Smooth muscle cell (in vitro differentiated cells): ENCODE measurements around the gene TFAP2B. TPM values are rescaled to one million over a fixed set of nuclear protein-coding genes. Genes with fewer than 3 reads are reported as not detected.

Source experiments
- DNase-seq: peaks from one replicate; lab custom pipeline; 2025; ENCODE audit not compliant: unreplicated experiment; lab: John Stamatoyannopoulos, UW
- H2AFZ ChIP-seq: fragments of 200-600 bp; sonication (generic); 2 replicates; pipeline ENCODE4 v1.6.0; 2016; ENCODE audit warnings: antibody characterized with exemption, low read depth, mild to moderate bottlenecking
- H3F3A ChIP-seq: fragments of 200-600 bp; sonication (generic); 2 replicates; pipeline ENCODE4 v1.6.0; 2017; ENCODE audit warnings: antibody characterized with exemption, low read depth
- H3K27ac ChIP-seq: fragments of 200-600 bp; sonication (generic); 2 replicates; pipeline ENCODE4 v1.5.1; 2016; ENCODE audit warnings: low read depth, mild to moderate bottlenecking
- H3K27me3 ChIP-seq: fragments of 200-600 bp; sonication (generic); 2 replicates; pipeline ENCODE4 v1.6.1; 2016; ENCODE audit warnings: low read depth, mild to moderate bottlenecking
- H3K36me3 ChIP-seq: fragments of 200-600 bp; sonication (generic); 2 replicates; pipeline ENCODE4 v1.5.1; 2016; ENCODE audit warnings: low read depth
- H3K4me1 ChIP-seq: fragments of 200-600 bp; sonication (generic); 2 replicates; pipeline ENCODE4 v1.5.1; 2016; ENCODE audit warnings: low read depth
- H3K4me2 ChIP-seq: fragments of 200-600 bp; sonication (generic); 2 replicates; pipeline ENCODE4 v1.6.0; 2016; ENCODE audit warnings: mild to moderate bottlenecking
- H3K4me3 ChIP-seq: fragments of 200-600 bp; sonication (generic); 2 replicates; pipeline ENCODE4 v1.5.1; 2016; ENCODE audit warnings: mild to moderate bottlenecking
- H3K79me2 ChIP-seq: fragments of 200-600 bp; sonication (generic); 2 replicates; pipeline ENCODE4 v1.6.0; 2016; ENCODE audit warnings: low read depth, mild to moderate bottlenecking
- H3K9ac ChIP-seq: fragments of 200-600 bp; sonication (generic); 2 replicates; pipeline ENCODE4 v1.6.0; 2016; ENCODE audit warnings: low read depth
- H3K9me3 ChIP-seq: fragments of 200-600 bp; sonication (generic); replicated peaks from 2 replicates; pipeline ENCODE4 v1.5.1; 2016; ENCODE audit warnings: low read depth
- H4K20me1 ChIP-seq: fragments of 200-600 bp; sonication (generic); 2 replicates; pipeline ENCODE4 v1.6.0; 2016; ENCODE audit warnings: low read depth
- CTCF ChIP-seq: fragments of 200-600 bp; sonication (generic); IDR thresholded peaks from 2 replicates; pipeline ENCODE4 v1.5.1; 2017; ENCODE audit warnings: borderline replicate concordance, mild to moderate bottlenecking, antibody characterized with exemption; ENCODE audit not compliant: insufficient read depth, poor library complexity, severe bottlenecking
- WGBS: methylation state at CpG from one replicate; pipeline ENCODE4 v1.1.7; 2016; ENCODE audit warnings: low lambda C conversion rate; 5-methylcytosine and 5-hydroxymethylcytosine counted together
- polyA plus RNA-seq: library from polyadenylated mRNA; unstranded; fragments of >200 nt; fragmentation: Nextera tagmentation; extraction: Ambion mirVana; gene quantifications from 2 replicates; pipeline ENCODE4 v1.2.1, GENCODE V29; 2016
- total RNA-seq: library from RNA; depleted of rRNA; stranded (reverse); fragments of >200 nt; gene quantifications from 2 replicates; pipeline ENCODE4 v1.2.3, GENCODE V29; 2014

The TFAP2B gene
- total and polyA plus RNA-seq, 2 experiments from 2014 or later = not detected

GRCh38 chr6:50829898-50830444 lies 11.3 kb downstream of the TFAP2B start:
- H3K4me2 ChIP-seq = no peak overlapping the region
- peaks cover 100% of the 10 kb centered on the region for H3K27me3 ChIP-seq
- peaks cover 6% of the 10 kb centered on the region for H3K4me1 ChIP-seq
- no peaks in the 10 kb centered on the region for H3F3A ChIP-seq
- H3K9me3 ChIP-seq = no peaks in the 10 kb centered on the region
- H2AFZ ChIP-seq = no peak overlapping the region
- no peak overlapping the region for H3K4me3 ChIP-seq
- H3K79me2 ChIP-seq = no peaks in the 10 kb centered on the region
- DNase-seq = no peak
- H4K20me1 ChIP-seq = no peaks in the 10 kb centered on the region
- TF ChIP-seq CTCF = no peak
- H3K36me3 ChIP-seq = no peaks in the 10 kb centered on the region
- no peak overlapping the region for H3K9ac ChIP-seq
- no peak overlapping the region for H3K27ac ChIP-seq
- WGBS = 6% methylated on average over 3 of the region's 3 CpGs

GRCh38 chr6:50831186-50831585 lies 12.5 kb downstream of the TFAP2B start:
- no peaks in the 10 kb centered on the region for H3K36me3 ChIP-seq
- H3K27me3 ChIP-seq = peaks cover 100% of the 10 kb centered on the region

GRCh38 chr6:50832912-50833311 lies 14.2 kb downstream of the TFAP2B start:
- Histone ChIP-seq H3K9me3 (no peaks in the 10 kb centered on the region), H3K9ac (no peak overlapping the region), H3K79me2 (no peaks in the 10 kb centered on the region), H3K27me3 (peaks cover 100% of the 10 kb centered on the region), H3K4me2 (no peak overlapping the region), H3K4me3 (no peak overlapping the region), H3F3A (no peaks in the 10 kb centered on the region), H3K27ac (no peak overlapping the region), H4K20me1 (no peaks in the 10 kb centered on the region), H3K4me1 (peaks cover 6% of the 10 kb centered on the region), H2AFZ (no peak overlapping the region), H3K36me3 (no peaks in the 10 kb centered on the region)
- 68% methylated on average over 1 of the region's 1 CpG for WGBS
- DNase-seq = no peak
- no peak for TF ChIP-seq CTCF

More at GRCh38 chr6:50831186-50831585, 12.5 kb downstream of the TFAP2B start:
- WGBS = 20% methylated on average over 10 of the region's 10 CpGs
- H3F3A ChIP-seq = no peaks in the 10 kb centered on the region
- H3K4me2 ChIP-seq = no peak overlapping the region
- H3K27ac ChIP-seq = no peak overlapping the region
- no peak for TF ChIP-seq CTCF
- H4K20me1 ChIP-seq = no peaks in the 10 kb centered on the region
- H2AFZ ChIP-seq = no peak overlapping the region
- H3K9ac ChIP-seq = no peak overlapping the region
- peaks cover 6% of the 10 kb centered on the region for H3K4me1 ChIP-seq
- H3K9me3 ChIP-seq = no peaks in the 10 kb centered on the region
- no peaks in the 10 kb centered on the region for H3K79me2 ChIP-seq
- H3K4me3 ChIP-seq = no peak overlapping the region
- no peak for DNase-seq

DNA sequence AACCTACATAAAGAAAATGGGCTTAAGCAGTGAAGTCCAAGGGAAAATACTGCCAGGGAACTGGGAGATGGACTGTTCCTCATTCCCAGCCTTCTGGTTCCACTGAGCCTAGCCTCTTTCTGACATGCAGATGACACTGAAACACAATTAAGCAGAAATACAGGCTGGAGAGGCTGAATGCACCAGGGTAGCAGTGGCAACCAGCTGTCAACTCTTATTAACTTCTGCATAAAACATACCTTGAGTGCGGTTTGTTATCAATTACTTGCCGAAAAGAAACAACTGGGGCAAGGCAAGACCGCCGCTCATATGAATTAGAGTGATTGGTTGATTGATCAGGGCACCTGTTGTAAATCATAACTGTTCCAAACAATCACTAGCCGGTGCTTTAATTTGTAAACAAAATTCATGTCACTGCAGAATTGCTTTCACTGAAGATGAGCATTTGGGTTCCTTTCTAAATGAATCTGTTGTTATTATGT lies 16.3 kb downstream of the TFAP2B start:
- Histone ChIP-seq H4K20me1 (no peaks in the 10 kb centered on the region), H3K9ac (no peak overlapping the region), H3K27me3 (peaks cover 100% of the 10 kb centered on the region), H2AFZ (no peak overlapping the region), H3K79me2 (no peaks in the 10 kb centered on the region), H3K4me2 (no peak overlapping the region), H3K4me3 (no peak overlapping the region), H3K9me3 (no peaks in the 10 kb centered on the region), H3K4me1 (peaks cover 6% of the 10 kb centered on the region), H3K36me3 (no peaks in the 10 kb centered on the region), H3K27ac (no peak overlapping the region), H3F3A (no peaks in the 10 kb centered on the region)
- DNase-seq = no peak
- 85% methylated on average over 5 of the region's 5 CpGs for WGBS
- TF ChIP-seq CTCF = no peak
